ENCODE measurements around the gene PTPRZ1.
A peak's percentile ranks its signal among the peaks of the same experiment; 100 is the strongest.

PTPRZ1 gene

DNA sequence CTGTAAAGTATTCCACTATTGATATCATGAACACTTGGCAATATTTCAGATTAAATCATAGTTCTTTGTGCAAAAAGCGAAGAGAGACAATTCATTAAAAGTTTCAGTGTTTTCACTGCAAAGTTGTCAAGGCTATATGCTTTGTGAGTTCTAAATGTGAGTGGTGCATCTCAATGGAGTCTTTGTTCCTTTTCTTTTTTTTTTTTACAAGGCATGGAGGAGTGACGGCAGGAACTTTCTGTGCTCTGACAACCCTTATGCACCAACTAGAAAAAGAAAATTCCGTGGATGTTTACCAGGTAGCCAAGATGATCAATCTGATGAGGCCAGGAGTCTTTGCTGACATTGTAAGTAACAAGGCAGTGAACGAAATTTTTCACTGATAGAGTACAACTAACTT lies 186.6 kb downstream of the PTPRZ1 start:
- DNase-seq, result no peak

DNA sequence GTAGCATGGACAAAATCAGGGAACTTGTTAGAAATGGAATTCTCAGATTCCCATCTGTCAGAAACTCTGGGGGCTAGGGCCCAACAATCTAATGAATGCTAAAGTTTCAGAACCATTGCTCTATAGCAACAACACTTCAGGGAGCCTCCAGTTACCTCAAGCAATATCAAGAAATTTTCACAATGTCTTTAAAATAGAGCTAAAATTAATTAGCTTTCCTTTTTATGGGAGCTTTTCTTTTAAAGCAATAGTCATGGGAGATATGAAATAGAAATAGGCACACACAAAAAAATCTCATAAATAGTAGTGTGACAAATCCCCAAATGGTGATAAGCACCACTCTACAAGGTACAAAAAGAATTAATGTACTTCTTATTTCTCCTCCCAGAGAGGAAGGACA lies 190.2 kb downstream of the PTPRZ1 start:
- DNase-seq, result no peak

DNA sequence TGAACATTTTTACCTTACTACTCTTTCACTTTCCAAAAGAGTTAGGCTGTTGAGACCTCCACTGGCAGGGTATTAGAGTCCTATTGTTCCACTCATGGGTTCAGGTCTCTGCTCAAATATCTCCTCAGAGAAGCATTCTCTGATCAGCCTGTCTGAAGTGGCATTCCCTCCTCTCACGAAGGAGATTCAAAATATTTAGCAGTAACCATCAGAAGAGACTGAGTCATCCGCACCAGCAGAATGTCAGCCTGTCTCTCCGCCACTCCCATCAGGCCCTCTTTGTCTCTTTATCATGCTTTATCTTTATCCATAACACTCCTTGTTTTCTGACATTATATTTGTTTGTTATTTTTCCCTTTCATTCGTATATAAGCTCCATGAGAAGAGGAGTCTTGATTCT lies 192.0 kb downstream of the PTPRZ1 start:
- no peak for DNase-seq

DNA sequence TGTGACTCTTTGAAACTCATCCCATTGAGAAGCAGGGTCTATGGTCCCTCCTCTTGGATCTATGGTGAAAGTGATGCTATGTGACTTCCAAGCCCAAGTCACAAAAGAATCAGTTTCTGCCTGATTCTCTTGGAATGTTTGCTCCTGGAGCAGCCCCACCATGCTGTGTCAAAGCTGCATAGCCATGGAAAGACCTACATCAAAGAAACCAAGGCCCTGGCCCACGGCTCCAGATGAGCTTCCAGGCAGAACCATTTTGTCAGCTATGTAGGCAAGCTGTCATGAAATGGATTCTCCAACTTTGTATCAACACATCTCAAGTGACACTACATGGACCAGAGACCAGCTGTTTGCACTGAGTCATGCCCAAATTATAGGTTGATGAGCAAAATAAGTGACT lies 194.1 kb downstream of the PTPRZ1 start:
- DNase-seq, result no peak

DNA sequence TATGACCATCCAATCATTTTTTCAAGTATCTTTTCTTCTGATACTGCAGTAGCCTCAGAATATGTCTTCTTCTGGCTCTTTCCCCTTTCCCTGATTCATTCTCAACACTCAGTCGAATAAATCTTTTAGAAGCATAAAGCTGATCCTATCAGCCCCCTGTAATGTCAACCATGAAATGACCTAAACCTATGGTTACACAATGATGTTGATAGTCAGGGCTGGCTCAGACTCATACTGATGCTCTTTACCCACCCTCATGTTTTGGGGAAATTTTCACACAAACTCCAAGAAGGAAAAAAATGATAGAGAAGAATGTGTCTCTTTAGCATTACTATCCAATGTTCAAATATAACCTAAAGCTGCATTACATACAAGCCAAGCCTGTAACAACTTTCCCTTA lies 195.1 kb downstream of the PTPRZ1 start:
- DNase-seq, result no peak

DNA sequence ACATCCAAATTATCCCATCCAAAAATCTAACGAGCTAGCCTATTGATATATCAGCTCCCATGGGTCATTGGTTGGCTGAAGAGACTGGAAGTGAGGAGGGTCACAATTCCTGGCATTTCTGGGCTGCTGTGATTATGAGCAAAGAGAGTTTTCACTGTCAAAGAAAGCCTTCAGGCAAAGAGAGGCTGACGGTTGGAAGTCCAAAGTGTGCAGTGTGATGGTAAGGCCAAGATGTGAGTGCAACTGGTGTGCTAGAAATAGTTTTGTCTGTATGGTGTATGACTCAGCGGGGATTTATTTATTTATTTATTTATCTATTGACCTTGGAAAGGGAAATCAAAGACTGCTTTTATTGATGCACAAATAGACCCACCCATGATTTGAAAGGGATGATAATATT lies 196.0 kb downstream of the PTPRZ1 start:
- no peak for DNase-seq

DNA sequence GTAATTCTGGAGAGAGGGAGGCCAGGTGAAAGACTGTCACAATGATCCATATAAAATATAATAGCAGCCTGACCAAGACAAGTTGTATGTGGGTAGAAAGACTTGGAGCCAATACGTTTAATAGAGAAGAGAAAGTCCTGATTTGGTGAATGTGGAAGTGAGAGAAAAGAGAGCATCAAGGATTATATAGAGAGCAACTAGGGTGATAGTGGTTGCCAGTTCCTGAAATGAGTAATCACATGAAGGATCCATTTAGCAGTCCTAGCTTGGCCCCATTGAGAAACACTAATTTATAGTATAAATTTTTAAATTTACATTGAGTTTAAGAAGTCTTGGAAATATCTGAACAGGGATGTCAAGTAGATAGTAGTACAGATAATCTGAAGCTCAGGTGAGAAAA lies 197.1 kb downstream of the PTPRZ1 start:
- no peak for DNase-seq

DNA sequence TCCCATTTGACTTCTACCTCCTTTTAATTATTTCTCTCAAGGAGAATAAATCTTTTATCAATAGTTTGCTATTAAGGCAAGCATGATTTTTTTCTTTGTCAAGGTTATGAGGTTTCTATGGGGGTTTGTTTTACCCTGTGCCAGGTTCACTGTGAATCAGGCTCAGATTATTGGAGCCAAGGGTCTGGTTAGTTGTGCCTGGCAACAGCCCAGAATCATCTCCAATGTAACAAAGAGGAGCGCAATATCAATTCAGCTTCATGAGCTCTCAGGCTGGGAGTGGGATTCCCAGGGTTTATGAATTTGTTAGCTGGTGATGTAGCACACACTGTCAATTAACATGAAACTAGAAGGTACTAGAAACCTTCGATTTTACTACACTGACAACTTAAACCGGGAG lies 197.9 kb downstream of the PTPRZ1 start:
- no peak for DNase-seq

DNA sequence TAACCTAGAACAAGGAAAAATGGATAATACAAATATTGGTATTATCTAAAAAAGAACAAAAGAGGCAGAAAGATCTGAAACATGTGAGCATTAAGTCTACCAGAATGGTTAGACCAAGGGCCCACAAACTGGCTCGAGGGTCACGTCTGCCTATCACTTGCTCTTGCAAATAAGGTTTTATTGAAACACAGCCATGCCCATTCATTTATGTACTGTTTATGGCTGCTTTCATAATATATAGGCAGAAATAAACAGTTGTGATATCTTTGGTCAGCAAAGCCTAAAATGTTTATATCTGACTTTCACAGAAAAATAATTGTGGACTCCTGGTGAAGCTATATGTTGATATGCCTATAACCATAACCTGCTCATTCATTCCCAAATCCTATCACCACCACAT lies 199.3 kb downstream of the PTPRZ1 start:
- no peak for DNase-seq

DNA sequence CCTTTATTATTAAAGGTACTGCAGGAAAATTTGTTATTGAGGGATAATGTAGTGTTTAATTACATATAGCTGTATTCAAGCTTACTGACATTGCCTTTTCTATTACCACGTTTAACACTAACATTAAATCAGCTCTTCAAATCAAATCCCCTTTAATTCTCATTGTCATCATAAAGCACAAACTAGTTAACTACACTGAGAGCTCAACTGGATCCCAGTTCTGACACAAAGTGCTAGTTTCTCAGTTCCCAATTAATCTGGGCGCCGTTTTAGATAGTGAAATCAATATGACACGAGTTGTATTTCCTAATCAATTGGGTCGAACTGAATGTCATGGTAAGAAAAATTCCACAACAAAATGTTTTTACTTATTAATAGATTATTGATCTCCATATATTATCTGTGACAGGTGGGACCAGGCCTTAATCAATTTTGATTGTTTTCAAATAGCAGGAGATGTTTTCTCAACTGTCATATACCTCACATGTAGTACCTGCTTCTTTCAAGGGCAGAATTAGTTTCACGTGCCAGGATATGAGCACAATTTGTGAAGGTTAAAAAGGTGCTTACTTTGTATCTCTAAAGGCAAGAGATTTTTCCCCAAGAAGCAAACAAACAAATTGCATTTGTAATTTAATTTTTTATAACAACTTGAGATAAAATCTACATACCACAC lies 200.1 kb downstream of the PTPRZ1 start:
- DNase-seq, result no peak

DNA sequence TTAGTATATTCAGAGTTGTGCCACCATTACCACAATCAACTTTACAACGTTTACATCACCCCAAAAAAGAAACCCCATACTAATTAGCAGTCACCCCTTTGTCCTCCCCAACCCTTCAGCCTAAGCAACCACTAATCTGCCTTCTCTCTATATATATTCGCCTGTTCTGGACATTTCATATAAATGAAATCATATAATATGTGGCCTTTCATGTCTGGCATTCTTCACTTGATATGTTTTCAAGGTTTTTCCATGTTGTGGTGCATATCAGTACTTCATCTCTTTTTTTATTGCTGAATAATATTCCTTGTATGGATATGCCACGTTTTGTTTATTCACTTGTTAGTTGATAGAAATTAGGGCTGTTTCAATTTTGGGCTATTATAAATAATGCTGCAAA lies 200.7 kb downstream of the PTPRZ1 start:
- DNase-seq, result no peak

DNA sequence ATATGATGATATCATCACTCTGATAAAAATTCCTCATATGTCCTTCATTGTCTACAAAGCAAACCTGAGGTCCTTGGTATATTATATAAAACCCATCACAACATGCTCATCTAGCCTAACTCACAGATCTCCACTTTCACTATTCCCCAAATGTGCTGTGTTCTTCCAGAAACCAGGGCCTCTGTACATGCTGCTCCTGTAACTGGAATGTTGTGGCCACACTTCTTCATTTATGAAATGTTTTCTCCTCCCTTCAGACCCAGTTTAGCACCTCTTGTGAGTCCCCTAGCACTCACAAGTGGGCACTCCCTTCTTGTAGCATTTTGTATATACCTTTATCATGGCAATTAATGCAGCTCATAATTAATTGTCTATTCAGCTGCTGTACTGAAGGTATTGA lies 209.2 kb downstream of the PTPRZ1 start:
- no peak for DNase-seq

DNA sequence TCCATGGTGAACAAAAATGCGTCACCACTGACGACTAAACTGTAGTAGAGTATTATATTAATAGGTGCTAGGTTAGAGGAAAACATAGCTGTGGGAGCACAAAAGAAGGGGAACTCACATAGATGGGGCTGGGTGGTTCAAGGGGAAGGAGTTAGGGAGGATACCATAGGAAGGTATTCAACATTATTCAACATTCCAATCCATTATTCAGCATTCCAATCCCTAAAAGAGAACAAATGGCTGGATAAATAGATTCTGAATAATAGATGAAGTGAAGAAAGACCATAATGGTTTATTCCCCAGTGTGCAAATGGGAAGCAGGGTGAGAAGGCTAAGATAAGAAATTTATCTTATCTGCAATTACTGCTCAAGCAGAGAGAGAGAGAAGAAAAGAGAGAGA lies 209.7 kb downstream of the PTPRZ1 start:
- no peak for DNase-seq

DNA sequence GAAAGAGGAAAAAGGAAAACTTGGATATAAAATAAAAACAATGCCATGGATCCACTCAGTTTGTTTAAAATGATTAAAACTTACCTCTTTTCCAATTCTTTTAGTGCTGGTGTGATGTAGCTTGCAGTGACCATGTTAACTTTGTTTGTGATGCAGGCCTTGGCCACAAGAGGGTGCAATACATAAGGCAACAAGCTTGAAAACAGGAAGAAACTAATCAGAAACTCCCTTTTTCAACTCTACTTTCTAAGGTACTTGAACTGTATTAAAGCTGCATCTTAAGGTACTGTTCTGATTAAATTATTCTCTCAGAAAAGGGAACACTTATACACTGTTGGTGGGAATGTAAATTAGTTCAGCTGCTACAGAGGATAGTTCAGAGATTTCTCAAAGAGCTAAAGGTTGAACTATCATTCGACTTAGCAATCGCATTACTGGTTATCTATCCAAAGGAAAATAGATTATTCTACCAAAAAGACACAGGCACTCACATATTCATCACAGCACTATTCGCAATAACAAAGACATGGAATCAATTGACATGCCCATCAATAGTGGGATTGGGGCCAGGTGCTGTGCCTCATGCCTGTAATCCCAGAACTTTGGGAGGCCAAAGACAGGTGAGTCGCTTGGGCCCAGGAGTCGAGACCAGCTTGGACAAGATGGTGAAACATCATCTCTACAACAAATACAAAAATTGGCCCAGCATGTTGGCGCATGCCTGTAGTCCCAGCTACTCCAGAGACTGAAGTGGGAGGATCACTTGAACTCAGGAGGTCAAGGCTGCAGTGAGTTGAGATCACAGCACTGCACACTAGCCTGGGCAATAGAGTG lies 220.2 kb downstream of the PTPRZ1 start:
- DNase-seq, result peak; percentile 52

DNA sequence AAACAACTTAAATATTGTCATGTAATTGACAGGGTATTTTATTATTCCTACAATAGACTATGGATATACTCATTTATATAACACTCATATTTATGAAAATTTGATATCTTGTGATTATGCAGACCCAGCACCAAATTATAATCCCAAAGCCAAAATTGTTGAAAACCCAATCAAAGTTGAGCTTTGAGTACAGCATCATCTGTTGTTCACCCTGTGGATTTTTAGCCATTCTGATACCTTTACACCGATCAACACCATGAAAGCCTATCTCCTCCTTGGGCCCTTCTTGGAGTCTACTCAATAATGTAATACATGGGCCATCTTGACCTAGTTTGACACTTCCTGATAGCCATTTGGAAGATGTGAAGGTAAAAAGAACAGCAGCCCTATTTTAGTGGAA lies 221.6 kb downstream of the PTPRZ1 start:
- DNase-seq, result no peak

DNA sequence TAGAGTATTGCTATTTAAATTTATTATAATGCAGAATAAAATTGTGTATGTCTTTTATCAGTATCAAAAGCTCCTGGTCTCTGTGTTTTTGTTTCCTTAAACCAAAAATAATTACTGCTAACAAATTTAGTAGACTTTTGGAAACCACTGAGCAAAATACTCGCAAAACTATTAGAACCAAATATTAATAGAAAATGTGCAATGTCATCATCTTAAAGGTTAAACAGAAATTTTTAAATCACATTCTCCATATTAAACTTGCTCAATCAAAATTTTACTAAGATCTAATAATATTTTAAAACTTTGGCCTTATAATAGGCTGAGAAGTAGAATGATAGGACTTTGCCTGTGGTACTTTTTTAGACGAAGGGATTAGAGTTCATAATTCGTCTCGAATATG lies 222.7 kb downstream of the PTPRZ1 start:
- no peak for DNase-seq

DNA sequence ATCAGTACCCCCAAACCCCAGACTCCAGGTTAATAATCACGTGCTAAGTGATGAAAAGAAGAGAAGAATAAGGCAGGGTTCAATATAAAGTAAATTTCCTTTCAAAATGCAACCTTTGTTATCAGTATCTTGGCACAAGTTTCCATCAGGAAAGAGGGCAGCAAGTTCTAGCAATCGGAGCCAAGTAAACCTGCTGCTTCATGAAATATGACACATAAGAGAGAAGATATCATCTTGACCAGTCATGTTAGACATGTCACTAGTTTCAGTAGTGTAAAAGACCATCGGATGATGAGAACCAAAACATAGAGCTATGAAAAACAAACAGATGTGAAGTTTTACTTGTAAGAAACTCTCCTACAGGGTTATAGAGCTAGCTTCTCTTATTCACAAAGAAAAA lies 227.1 kb downstream of the PTPRZ1 start:
- DNase-seq, result no peak

DNA sequence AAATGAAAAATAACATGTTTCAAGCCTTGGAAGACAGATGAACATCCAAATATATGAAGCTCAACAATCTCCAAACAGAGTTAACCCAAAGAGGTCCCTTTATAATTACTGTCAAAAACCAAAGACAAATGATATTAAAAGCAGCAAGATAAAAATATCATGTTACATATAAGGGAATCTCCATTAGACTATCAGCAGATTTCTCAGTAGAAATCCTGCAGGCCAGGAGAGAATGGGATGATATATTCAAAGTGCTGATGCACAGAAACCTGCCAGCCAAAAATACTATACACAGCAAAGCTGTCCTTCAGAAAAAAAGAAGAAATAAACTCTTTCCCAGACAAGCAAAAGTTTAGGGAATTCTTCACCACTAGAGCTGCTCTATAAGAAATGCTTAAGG lies 230.1 kb downstream of the PTPRZ1 start:
- DNase-seq, result no peak
